Activated B cell treated with CpG ODN at 0.5 μM for 24 hours (primary cell): ENCODE measurements around the gene LMBR1. TPM values are rescaled to one million over a fixed set of nuclear protein-coding genes. Genes with fewer than 3 reads are reported as not detected.

Experiments
- ATAC-seq: fragments of 200-7000 bp; cut with Tn5 transposase; one replicate; pipeline ENCODE4 v1.10.0; 2021; ENCODE audit warnings: low read depth, mild to moderate bottlenecking, moderate library complexity
- CTCF ChIA-PET: fragments of 350-600 bp; sonication (Branson Sonifier 250); formaldehyde crosslinking; loops from one replicate; lab custom pipeline; 2021; ENCODE audit warnings: antibody characterized with exemption; lab: Charles Lee
- POLR2A ChIA-PET: fragments of 350-600 bp; sonication (Branson Sonifier 250); formaldehyde crosslinking; loops from one replicate; lab custom pipeline; 2021; ENCODE audit warnings: antibody characterized with exemption; lab: Charles Lee
- DNase-seq: peaks from one replicate; pipeline ENCODE4 v3.0.0; 2022
- H3K27ac Mint-ChIP-seq: one replicate; pipeline ENCODE4 v1.8.0; 2020; ENCODE audit warnings: mixed read lengths
- H3K27me3 Mint-ChIP-seq: one replicate; pipeline ENCODE4 v1.8.0; 2021; ENCODE audit warnings: mixed read lengths
- H3K36me3 Mint-ChIP-seq: one replicate; pipeline ENCODE4 v1.8.0; 2021; ENCODE audit warnings: low read depth, mixed read lengths
- H3K4me1 Mint-ChIP-seq: one replicate; pipeline ENCODE4 v1.8.0; 2021; ENCODE audit warnings: mixed read lengths
- H3K4me3 Mint-ChIP-seq: one replicate; pipeline ENCODE4 v1.8.0; 2020; ENCODE audit warnings: mild to moderate bottlenecking, mixed read lengths
- H3K9me3 Mint-ChIP-seq: one replicate; pipeline ENCODE4 v1.8.0; 2020; ENCODE audit warnings: mixed read lengths
- intact Hi-C: fragments of 100-400 bp; cut with micrococcal nuclease; formaldehyde crosslinking; loops from one replicate; pipeline ENCODE4 v1.15.1; 2024
- total RNA-seq: library from RNA; stranded (reverse); gene quantifications from 2 replicates; pipeline ENCODE4 v1.2.3, GENCODE V29; 2022
- TF ChIP-seq, protein P1 (sequence below): fragments of 200-600 bp; IDR thresholded peaks from one replicate; pipeline ENCODE4 v1.8.0; 2022; ENCODE audit warnings: antibody characterized with exemption, mild to moderate bottlenecking

Gene LMBR1
- total RNA-seq, 1 donor from 2014 or later = 67.9 TPM

DNA sequence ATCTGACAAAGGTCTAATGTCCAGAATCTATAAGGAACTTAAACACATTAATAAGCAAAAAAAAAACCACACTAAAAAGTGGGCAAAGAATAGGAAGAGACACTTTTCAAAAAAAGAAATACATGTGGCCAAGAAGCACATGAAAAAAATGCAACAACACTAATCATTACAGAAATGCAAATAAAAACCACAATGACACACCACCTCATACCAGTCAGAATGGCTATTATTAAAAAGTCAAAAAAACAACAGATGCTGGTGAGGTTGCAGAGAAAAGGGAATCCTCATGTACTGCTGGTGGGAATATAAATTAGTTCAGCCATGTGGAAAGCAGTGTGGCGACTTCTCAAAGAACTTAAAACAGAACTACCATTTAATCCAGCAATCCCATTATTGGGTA, 119.0 kb downstream of the LMBR1 start:
- ChIA-PET CTCF (no interaction called here), POLR2A (no interaction called here)
- ATAC-seq (no peak), DNase-seq (no peak)
- Mint-ChIP-seq H3K4me1 (peaks cover 44% of the 10 kb centered on the region), H3K27ac (no peak overlapping the region), H3K36me3 (peaks cover 9% of the 10 kb centered on the region), H3K27me3 (no peaks in the 10 kb centered on the region), H3K9me3 (no peaks in the 10 kb centered on the region), H3K4me3 (no peak overlapping the region)
- intact Hi-C loops = no loop called here
- TF ChIP-seq, protein P1, sequence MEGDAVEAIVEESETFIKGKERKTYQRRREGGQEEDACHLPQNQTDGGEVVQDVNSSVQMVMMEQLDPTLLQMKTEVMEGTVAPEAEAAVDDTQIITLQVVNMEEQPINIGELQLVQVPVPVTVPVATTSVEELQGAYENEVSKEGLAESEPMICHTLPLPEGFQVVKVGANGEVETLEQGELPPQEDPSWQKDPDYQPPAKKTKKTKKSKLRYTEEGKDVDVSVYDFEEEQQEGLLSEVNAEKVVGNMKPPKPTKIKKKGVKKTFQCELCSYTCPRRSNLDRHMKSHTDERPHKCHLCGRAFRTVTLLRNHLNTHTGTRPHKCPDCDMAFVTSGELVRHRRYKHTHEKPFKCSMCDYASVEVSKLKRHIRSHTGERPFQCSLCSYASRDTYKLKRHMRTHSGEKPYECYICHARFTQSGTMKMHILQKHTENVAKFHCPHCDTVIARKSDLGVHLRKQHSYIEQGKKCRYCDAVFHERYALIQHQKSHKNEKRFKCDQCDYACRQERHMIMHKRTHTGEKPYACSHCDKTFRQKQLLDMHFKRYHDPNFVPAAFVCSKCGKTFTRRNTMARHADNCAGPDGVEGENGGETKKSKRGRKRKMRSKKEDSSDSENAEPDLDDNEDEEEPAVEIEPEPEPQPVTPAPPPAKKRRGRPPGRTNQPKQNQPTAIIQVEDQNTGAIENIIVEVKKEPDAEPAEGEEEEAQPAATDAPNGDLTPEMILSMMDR = no peak

DNA sequence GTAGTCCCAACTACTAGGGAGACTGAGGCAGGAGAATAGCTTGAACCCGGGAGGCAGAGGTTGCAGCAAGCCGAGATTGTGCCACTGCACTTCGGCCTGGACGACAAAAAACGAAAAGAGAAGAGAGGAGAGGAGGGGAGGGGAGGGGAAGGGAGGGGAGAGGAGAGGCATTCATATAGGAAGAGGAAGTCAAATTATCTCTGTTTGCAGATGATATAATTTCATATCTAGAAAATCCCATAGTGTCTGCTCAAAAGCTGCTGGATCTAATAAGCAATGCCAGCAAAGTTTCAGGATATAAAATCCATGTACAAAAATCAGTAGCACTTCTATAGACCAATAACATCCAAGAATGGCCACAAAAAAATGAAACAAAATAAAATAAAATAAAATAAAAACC, 120.3 kb downstream of the LMBR1 start:
- DNase-seq (no peak), ATAC-seq (peak; percentile 49)
- H3K9me3 Mint-ChIP-seq = no peaks in the 10 kb centered on the region
- peak overlapping the region; percentile 60 for H3K27ac Mint-ChIP-seq
- ChIA-PET CTCF (no interaction called here), POLR2A (no interaction called here)
- H3K4me3 Mint-ChIP-seq = peak overlapping the region; percentile 67
- H3K27me3 Mint-ChIP-seq = no peaks in the 10 kb centered on the region
- intact Hi-C loops = no loop called here
- peaks cover 9% of the 10 kb centered on the region for H3K36me3 Mint-ChIP-seq
- peaks cover 40% of the 10 kb centered on the region for H3K4me1 Mint-ChIP-seq
- TF ChIP-seq, protein P1 = no peak

DNA sequence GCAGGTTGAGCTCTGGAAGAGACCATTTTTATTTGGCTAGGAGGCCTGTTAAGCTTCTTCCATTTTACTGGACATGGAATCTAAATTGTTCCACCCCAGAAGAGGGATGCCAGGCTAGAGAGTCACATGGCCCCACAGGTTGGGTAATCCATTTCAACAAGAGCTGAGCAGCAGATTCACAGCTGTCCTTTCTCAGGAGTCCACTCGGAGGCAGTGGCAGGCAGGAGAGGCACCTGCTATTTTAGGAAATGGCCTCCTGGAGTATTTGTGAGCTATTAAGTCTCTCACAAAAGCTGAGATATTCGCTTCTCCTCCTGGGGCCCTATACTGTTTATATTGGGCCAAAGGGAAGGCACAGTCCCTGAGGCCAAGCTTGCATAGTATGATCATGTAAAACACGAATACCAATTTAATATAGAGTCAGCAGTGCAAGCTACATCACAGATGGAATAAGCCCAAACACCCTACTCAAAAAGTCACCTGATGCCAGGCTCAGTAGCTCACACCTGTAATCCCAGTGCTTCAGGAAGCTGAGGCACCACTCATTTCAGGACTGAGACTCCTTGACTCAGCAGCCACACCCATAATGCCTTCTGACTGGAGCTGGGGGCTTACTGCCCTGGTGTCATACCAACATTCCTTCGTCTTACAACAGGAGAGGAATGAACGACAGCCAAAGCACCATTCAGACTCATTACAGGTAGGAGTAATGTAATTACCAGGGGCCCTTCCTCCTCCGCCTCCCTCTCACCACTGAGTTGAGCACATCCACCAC, 124.1 kb downstream of the LMBR1 start:
- intact Hi-C loops = no loop called here
- no peaks in the 10 kb centered on the region for H3K9me3 Mint-ChIP-seq

DNA sequence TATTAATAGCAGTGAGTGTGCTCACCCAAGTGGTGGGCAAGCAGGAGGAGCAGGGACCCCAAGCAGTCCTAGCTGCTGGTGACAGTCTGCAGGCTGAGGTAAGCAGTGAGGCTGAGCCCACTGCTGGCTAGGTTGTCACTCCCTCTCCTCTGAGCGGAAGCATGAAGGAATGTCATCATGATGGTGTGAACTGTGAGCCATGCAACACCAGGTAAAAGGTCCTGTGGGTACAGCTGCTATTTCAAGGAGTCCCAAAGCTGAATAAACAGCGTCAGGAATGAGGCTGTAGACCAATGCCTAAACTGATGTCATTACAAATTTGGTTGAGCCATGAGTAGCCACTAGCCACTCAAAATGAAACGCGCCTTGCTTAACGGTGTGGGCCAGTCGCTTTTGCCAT, 126.3 kb downstream of the LMBR1 start:
- H3K4me3 Mint-ChIP-seq = no peak overlapping the region
- peaks cover 26% of the 10 kb centered on the region for H3K36me3 Mint-ChIP-seq
- no peaks in the 10 kb centered on the region for H3K9me3 Mint-ChIP-seq
- ChIA-PET POLR2A (no interaction called here), CTCF (no interaction called here)
- H3K27ac Mint-ChIP-seq = no peak overlapping the region
- no peak for ATAC-seq
- TF ChIP-seq, protein P1 = no peak
- H3K4me1 Mint-ChIP-seq = peaks cover 10% of the 10 kb centered on the region
- no peak for DNase-seq
- intact Hi-C loops = no loop called here
- no peaks in the 10 kb centered on the region for H3K27me3 Mint-ChIP-seq

More for the DNA sequence above, 124.1 kb downstream of the LMBR1 start:
- DNase-seq (no peak), ATAC-seq (no peak)
- Mint-ChIP-seq H3K4me1 (peaks cover 32% of the 10 kb centered on the region), H3K36me3 (peaks cover 17% of the 10 kb centered on the region), H3K27me3 (no peaks in the 10 kb centered on the region), H3K27ac (no peak overlapping the region), H3K4me3 (no peak overlapping the region)
- CTCF ChIA-PET = interaction anchor here (0.9 kb wide), 1 partner anchor 11 kb away, joined by 4 read pairs; no protein-coding TSS in a partner anchor
- POLR2A ChIA-PET = no interaction called here
- TF ChIP-seq, protein P1 = no peak

DNA sequence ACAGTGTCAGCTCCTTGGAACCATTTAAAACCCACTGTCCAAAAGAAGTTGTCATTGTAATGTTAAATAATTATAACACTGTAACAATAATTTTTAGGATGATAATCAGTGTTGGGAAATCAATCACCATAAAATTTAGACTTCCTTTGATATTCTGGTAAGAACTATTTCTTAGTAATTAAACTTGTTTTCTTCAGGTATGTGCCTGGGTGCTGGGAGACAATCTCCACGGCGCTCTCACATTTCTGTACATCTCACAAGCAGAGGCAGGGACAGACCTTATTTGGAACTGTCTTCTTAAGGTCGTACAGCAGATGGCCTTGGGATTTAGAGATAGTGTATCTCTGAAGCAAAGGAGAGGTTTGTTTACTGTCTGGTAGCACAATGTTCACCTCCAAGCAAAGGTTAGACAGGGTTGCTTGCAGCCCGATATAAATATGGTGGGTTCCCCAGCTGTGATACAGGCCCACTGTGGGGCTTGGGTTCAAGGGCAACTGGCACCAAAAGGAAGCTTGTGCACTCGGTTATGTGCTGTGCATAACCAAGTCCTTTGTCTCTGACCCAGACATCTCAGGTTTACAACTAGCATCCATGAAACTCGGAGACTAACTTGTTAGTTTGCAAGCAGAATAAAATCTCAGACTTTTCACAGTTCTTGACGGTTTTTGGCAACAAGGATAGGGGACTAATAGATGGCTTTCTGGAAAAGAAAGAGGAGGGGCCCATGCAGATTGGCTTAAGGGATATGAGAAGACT, 126.9 kb downstream of the LMBR1 start:
- CTCF ChIA-PET = no interaction called here
- Mint-ChIP-seq H3K36me3 (peaks cover 27% of the 10 kb centered on the region), H3K4me1 (peaks cover 5% of the 10 kb centered on the region), H3K4me3 (no peak overlapping the region), H3K27ac (no peak overlapping the region), H3K27me3 (no peaks in the 10 kb centered on the region), H3K9me3 (no peaks in the 10 kb centered on the region)
- POLR2A ChIA-PET = no interaction called here
- intact Hi-C loops = no loop called here
- DNase-seq = no peak
- TF ChIP-seq, protein P1 = no peak
- no peak for ATAC-seq
